ENCODE data around the gene PALM. TPM values are rescaled to one million over a fixed set of nuclear protein-coding genes. Genes with fewer than 3 reads are reported as not detected.

The PALM gene
- total RNA-seq, 1 experiment from 2014 or later: 14.4 TPM

DNA sequence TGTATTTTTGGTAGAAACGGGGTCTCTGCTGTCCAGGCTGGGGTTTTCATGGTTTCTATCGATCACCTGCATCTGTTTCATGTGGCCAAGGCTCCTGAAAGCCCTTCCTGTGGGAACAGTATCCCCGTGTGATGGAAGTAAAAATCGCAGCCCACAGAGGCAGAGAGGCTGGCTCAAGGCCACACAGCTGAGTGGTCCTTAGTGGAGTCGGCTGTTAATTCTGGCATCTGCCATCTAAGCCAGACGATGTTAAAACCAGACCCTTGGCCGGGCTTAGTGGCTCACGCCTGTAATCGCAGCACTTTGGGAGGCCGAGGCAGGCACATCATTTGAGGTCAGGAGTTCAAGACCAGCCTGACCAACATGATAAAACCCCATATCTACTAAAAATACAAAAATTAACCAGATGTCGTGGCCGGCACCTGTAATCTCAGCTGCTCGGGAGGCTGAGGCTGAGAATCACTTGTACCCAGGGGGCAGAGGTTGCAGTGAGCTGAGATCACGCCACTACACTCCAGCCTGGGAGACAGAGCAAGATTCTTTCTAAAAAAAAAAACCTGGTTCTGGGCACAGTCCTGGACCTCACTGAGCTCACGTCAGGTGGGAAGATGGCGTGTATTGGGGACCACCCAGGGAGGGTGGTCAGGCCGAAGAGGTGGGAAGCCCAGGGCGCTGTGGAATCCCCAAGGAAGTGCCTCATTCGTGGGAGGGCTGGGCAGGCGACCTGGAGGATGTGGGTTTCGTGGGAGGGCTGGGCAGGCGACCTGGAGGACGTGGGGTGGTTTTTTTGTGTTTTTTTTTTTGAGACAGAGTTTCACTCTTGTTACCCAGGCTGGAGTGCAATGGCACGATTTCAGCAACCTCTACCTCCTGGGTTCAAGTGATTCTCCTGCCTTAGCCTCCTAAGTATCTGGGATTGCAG lies 23.7 kb downstream of the PALM start:
- no peak overlapping the region for H3K4me3 ChIP-seq (ENCODE audit: low read depth in 2 of 2, low read length in 2 of 2)
- no peaks in the 10 kb centered on the region for H3K27me3 ChIP-seq (ENCODE audit: control insufficient read depth, insufficient read depth, low read length)
- in situ Hi-C loops (cut with HindIII; ENCODE audit: low pct_unique_long_range_greater_than_20kb, low sequenced_read_pairs): no loop called here
- ChIA-PET POLR2A (no interaction called here), CTCF (no interaction called here)
- ATAC-seq (no peak), DNase-seq (ENCODE audit: low read depth, low spot score) (no peak)
- intact Hi-C loops (cut with micrococcal nuclease; ENCODE audit: unreplicated experiment): loop anchor here (5.0 kb wide), 1 partner anchor 60 kb away; no protein-coding TSS in a partner anchor
- H3K27ac ChIP-seq (ENCODE audit: low read length): no peak overlapping the region
- no peaks in the 10 kb centered on the region; the same call in 1 of the 2 replicates for H3K4me1 ChIP-seq (ENCODE audit: control insufficient read depth, insufficient read depth, low read length)
- H3K36me3 ChIP-seq (ENCODE audit: control insufficient read depth, insufficient read depth, low read length): no peaks in the 10 kb centered on the region
- BruUV-seq (replicated peaks): no TSS peak
- no peaks in the 10 kb centered on the region for H3K9me3 ChIP-seq (ENCODE audit: control insufficient read depth, insufficient read depth, low read depth, low read length)
- no peak for TF ChIP-seq TCF7L2 (IDR thresholded peaks at IDR 0.05; ENCODE audit: low read depth, low read length)

DNA sequence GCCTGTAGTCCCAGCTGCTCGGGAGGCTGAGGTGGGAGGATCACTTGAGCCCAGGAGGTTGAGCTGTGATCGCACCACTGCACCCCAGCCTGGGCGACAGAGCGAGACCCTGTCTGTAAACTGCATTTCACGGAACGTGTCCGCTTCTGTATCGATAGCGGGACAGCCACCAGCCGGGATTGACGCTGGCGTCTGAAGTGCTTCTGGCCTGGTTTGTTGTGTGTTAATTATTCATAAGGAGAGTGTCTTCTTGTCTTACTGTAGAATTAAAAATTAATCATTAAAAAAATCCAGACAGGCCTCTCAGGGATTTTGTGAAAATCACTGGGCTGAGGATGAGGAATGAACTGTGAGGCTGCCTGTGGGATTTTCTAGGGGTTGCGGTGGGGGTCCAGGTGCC lies 26.0 kb downstream of the PALM start:
- ATAC-seq (no peak), DNase-seq (ENCODE audit: low read depth, low spot score) (no peak)
- intact Hi-C loops (cut with micrococcal nuclease; ENCODE audit: unreplicated experiment) (loop anchor here (5.0 kb wide), 1 partner anchor 62 kb away; no protein-coding TSS in a partner anchor), in situ Hi-C loops (cut with HindIII; ENCODE audit: low pct_unique_long_range_greater_than_20kb, low sequenced_read_pairs) (no loop called here)
- H3K9me3 ChIP-seq (ENCODE audit: control insufficient read depth, insufficient read depth, low read depth, low read length): no peaks in the 10 kb centered on the region
- no peaks in the 10 kb centered on the region for H3K36me3 ChIP-seq (ENCODE audit: control insufficient read depth, insufficient read depth, low read length)
- no peak for TF ChIP-seq POLR2AphosphoS5 (IDR thresholded peaks at IDR 0.05; ENCODE audit: low read depth, low read length)
- no peak for TF ChIP-seq SIN3A (IDR thresholded peaks at IDR 0.05; ENCODE audit: borderline replicate concordance, insufficient read depth, low read depth, low read length)
- TF ChIP-seq, protein P1, sequence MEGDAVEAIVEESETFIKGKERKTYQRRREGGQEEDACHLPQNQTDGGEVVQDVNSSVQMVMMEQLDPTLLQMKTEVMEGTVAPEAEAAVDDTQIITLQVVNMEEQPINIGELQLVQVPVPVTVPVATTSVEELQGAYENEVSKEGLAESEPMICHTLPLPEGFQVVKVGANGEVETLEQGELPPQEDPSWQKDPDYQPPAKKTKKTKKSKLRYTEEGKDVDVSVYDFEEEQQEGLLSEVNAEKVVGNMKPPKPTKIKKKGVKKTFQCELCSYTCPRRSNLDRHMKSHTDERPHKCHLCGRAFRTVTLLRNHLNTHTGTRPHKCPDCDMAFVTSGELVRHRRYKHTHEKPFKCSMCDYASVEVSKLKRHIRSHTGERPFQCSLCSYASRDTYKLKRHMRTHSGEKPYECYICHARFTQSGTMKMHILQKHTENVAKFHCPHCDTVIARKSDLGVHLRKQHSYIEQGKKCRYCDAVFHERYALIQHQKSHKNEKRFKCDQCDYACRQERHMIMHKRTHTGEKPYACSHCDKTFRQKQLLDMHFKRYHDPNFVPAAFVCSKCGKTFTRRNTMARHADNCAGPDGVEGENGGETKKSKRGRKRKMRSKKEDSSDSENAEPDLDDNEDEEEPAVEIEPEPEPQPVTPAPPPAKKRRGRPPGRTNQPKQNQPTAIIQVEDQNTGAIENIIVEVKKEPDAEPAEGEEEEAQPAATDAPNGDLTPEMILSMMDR (IDR thresholded peaks at IDR 0.05): no peak
- TF ChIP-seq, protein P2, sequence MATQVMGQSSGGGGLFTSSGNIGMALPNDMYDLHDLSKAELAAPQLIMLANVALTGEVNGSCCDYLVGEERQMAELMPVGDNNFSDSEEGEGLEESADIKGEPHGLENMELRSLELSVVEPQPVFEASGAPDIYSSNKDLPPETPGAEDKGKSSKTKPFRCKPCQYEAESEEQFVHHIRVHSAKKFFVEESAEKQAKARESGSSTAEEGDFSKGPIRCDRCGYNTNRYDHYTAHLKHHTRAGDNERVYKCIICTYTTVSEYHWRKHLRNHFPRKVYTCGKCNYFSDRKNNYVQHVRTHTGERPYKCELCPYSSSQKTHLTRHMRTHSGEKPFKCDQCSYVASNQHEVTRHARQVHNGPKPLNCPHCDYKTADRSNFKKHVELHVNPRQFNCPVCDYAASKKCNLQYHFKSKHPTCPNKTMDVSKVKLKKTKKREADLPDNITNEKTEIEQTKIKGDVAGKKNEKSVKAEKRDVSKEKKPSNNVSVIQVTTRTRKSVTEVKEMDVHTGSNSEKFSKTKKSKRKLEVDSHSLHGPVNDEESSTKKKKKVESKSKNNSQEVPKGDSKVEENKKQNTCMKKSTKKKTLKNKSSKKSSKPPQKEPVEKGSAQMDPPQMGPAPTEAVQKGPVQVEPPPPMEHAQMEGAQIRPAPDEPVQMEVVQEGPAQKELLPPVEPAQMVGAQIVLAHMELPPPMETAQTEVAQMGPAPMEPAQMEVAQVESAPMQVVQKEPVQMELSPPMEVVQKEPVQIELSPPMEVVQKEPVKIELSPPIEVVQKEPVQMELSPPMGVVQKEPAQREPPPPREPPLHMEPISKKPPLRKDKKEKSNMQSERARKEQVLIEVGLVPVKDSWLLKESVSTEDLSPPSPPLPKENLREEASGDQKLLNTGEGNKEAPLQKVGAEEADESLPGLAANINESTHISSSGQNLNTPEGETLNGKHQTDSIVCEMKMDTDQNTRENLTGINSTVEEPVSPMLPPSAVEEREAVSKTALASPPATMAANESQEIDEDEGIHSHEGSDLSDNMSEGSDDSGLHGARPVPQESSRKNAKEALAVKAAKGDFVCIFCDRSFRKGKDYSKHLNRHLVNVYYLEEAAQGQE (IDR thresholded peaks at IDR 0.05; ENCODE audit: insufficient read depth in 1 of 2, low read depth in 2 of 2, low read length in 1 of 2): no peak
- TF ChIP-seq TCF7L2 (IDR thresholded peaks at IDR 0.05; ENCODE audit: low read depth, low read length): no peak
- POLR2A ChIA-PET: no interaction called here
- no peak overlapping the region for H3K4me3 ChIP-seq (ENCODE audit: low read depth in 2 of 2, low read length in 2 of 2)
- no peaks in the 10 kb centered on the region for H3K27me3 ChIP-seq (ENCODE audit: control insufficient read depth, insufficient read depth, low read length)
- H3K4me1 ChIP-seq (ENCODE audit: control insufficient read depth, insufficient read depth, low read length): no peaks in the 10 kb centered on the region
- BruUV-seq (replicated peaks): no TSS peak
- H3K27ac ChIP-seq (ENCODE audit: low read length): no peak overlapping the region
- CTCF ChIA-PET: interaction anchor here (0.5 to 1.0 kb wide), 4 partner anchors 51 to 225 kb away, joined by 3 to 6 read pairs (median 4); no protein-coding TSS in a partner anchor

DNA sequence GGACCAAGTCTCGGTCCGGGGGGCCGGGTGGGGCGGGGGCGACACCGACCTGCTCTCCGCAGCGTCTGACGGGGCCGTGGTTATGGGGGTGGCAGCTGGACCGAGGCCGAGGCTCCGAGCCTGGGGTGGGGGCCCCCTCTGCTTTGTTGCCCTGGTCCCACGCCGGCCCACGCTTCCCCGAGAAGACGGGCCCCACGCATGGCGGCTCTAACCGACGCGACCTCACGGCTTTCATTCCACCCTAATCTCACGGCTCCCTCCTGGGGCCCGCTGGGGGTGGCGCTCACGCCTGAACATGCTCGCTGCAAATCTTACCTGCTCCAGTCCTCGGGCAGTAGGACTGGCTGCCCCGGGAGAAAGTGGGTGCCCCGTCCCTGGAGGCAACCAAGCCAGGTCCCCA lies 27.4 kb downstream of the PALM start:
- no peaks in the 10 kb centered on the region for H3K27me3 ChIP-seq (ENCODE audit: control insufficient read depth, insufficient read depth, low read length)
- intact Hi-C loops (cut with micrococcal nuclease; ENCODE audit: unreplicated experiment) (no loop called here), in situ Hi-C loops (cut with HindIII; ENCODE audit: low pct_unique_long_range_greater_than_20kb, low sequenced_read_pairs) (no loop called here)
- H3K4me1 ChIP-seq (ENCODE audit: control insufficient read depth, insufficient read depth, low read length): no peaks in the 10 kb centered on the region
- H3K9me3 ChIP-seq (ENCODE audit: control insufficient read depth, insufficient read depth, low read depth, low read length): no peaks in the 10 kb centered on the region
- POLR2A ChIA-PET: no interaction called here
- CTCF ChIA-PET: no interaction called here
- ATAC-seq (no peak), DNase-seq (ENCODE audit: low read depth, low spot score) (no peak)
- H3K36me3 ChIP-seq (ENCODE audit: control insufficient read depth, insufficient read depth, low read length): no peaks in the 10 kb centered on the region
- no TSS peak for BruUV-seq (replicated peaks)
- H3K27ac ChIP-seq (ENCODE audit: low read length): no peak overlapping the region
- H3K4me3 ChIP-seq (ENCODE audit: low read depth in 2 of 2, low read length in 2 of 2): no peak overlapping the region
- TF ChIP-seq POLR2AphosphoS5 (IDR thresholded peaks at IDR 0.05; ENCODE audit: low read depth, low read length) (no peak), SIN3A (IDR thresholded peaks at IDR 0.05; ENCODE audit: borderline replicate concordance, insufficient read depth, low read depth, low read length) (no peak), TCF7L2 (IDR thresholded peaks at IDR 0.05; ENCODE audit: low read depth, low read length) (no peak)
- TF ChIP-seq, protein P2 (IDR thresholded peaks at IDR 0.05; ENCODE audit: insufficient read depth in 1 of 2, low read depth in 2 of 2, low read length in 1 of 2): no peak
- TF ChIP-seq, protein P1 (IDR thresholded peaks at IDR 0.05): no peak
